Small intestine (tissue), 7 donors: Measurements from ENCODE around the gene FAHD1. TPM values are rescaled to one million over a fixed set of nuclear protein-coding genes. Genes with fewer than 3 reads are reported as not detected.
A peak's percentile ranks its signal among the peaks of the same experiment; 100 is the strongest.

Experiments used
- DNase-seq, 2 donors: peaks; one replicate each; pipeline versions ENCODE4 v3.0.0 to v3.0.0-alpha.2; 2013
- FAIRE-seq: peaks from 2 replicates; lab custom pipeline; 2012; peaks lifted over from hg19 to GRCh38; lab: Jason Lieb, UNC
- H3K27ac ChIP-seq, 3 donors: one replicate each; pipeline ENCODE4 v1.5.1; 2013; ENCODE audit warnings: low read length in 2 of 3, mild to moderate bottlenecking in 2 of 3, control low read depth in 1 of 3, inconsistent platforms in 1 of 3, low read depth in 1 of 3, moderate library complexity in 1 of 3
- H3K27me3 ChIP-seq, 3 donors: one replicate each; pipeline ENCODE4 v1.6.1; 2013; ENCODE audit warnings: low read length in 3 of 3, inconsistent platforms in 1 of 3; ENCODE audit not compliant: control insufficient read depth in 3 of 3, insufficient read depth in 3 of 3
- H3K36me3 ChIP-seq, 3 donors: one replicate each; pipeline ENCODE4 v1.6.1; 2013; ENCODE audit warnings: low read length in 3 of 3, inconsistent platforms in 1 of 3, low read depth in 1 of 3, mild to moderate bottlenecking in 1 of 3, moderate library complexity in 1 of 3; ENCODE audit not compliant: control insufficient read depth in 3 of 3, insufficient read depth in 2 of 3
- H3K4me1 ChIP-seq, 3 donors: one replicate each; pipeline ENCODE4 v1.6.1; 2013; ENCODE audit warnings: low read length in 2 of 3, inconsistent platforms in 1 of 3, low read depth in 1 of 3, mild to moderate bottlenecking in 1 of 3, moderate library complexity in 1 of 3; ENCODE audit not compliant: control insufficient read depth in 3 of 3, insufficient read depth in 2 of 3
- H3K4me3 ChIP-seq, 3 donors: one replicate each; pipeline ENCODE4 v1.5.1; 2013; ENCODE audit warnings: low read length in 3 of 3, control low read depth in 1 of 3, inconsistent platforms in 1 of 3, low read depth in 1 of 3, mild to moderate bottlenecking in 1 of 3, moderate library complexity in 1 of 3
- H3K9me3 ChIP-seq, 2 donors: one replicate each; pipeline ENCODE4 v1.6.1; 2013; ENCODE audit warnings: low read depth in 1 of 2, low read length in 1 of 2; ENCODE audit not compliant: control insufficient read depth in 2 of 2, insufficient read depth in 1 of 2
- WGBS, 3 donors: extraction: QIAGEN DNeasy Blood & Tissue Kit; methylation state at CpG; one replicate each; pipeline ENCODE4 v1.1.7; 2013; 5-methylcytosine and 5-hydroxymethylcytosine counted together
- polyA plus RNA-seq, 4 donors: library from polyadenylated mRNA; stranded (reverse) in 3 of 4; unstranded in 1 of 4; fragments of 200-250 nt in 3 of 4; fragments of 120-200 nt in 1 of 4; gene quantifications; one replicate each; pipeline versions ENCODE4 v1.2.1 to v1.2.3, GENCODE V29; 2013
- donor health status: healthy with polysubstance abuse.
- donor health status: control.
- donor health status: control.
- donor health status: Bipolar disorder and iron deficiency.
- donor health status: healthy.

The FAHD1 gene
- polyA plus RNA-seq, 4 donors: 55.1 to 181 (median 76.7) TPM

- no peaks in the 10 kb centered on the region for H3K36me3 ChIP-seq
- FAIRE-seq (no peak), DNase-seq (no peak)
- peak overlapping the region in 1 of 3 donors; percentile 10 for H3K27ac ChIP-seq
- peaks cover 0 to 13% (median 6%) of the 10 kb centered on the region in 3 donors for H3K27me3 ChIP-seq
- WGBS, 3 donors: 21 to 48% (median 36%) methylated on average over 8 of the region's 8 CpGs
- H3K4me3 ChIP-seq: no peak overlapping the region
- H3K4me1 ChIP-seq: peaks cover 0 to 10% (median 3%) of the 10 kb centered on the region in 3 donors
- H3K9me3 ChIP-seq: no peaks in the 10 kb centered on the region
Observed at GRCh38 chr16:1858189-1858865, 31.3 kb downstream of the FAHD1 start.

GRCh38 chr16:1859650-1860049, 32.6 kb downstream of the FAHD1 start:
- FAIRE-seq (no peak), DNase-seq (peak; percentile 32 to 64)
- H3K4me1 ChIP-seq: peaks cover 0 to 10% (median 3%) of the 10 kb centered on the region in 3 donors
- H3K27ac ChIP-seq: peak overlapping the region in 1 of 3 donors; percentile 4
- H3K9me3 ChIP-seq: no peaks in the 10 kb centered on the region
- no peaks in the 10 kb centered on the region for H3K36me3 ChIP-seq
- peaks cover 0 to 10% (median 6%) of the 10 kb centered on the region in 3 donors for H3K27me3 ChIP-seq
- H3K4me3 ChIP-seq: no peak overlapping the region
- WGBS, 3 donors: 8 to 21% (median 17%) methylated on average over 8 of the region's 8 CpGs

GRCh38 chr16:1861730-1862129, 34.7 kb downstream of the FAHD1 start:
- Histone ChIP-seq H3K27me3 (peaks cover 0 to 6% (median 4%) of the 10 kb centered on the region in 3 donors), H3K9me3 (no peaks in the 10 kb centered on the region), H3K4me1 (peaks cover 0 to 10% (median 3%) of the 10 kb centered on the region in 3 donors), H3K27ac (no peak overlapping the region), H3K36me3 (no peaks in the 10 kb centered on the region), H3K4me3 (no peak overlapping the region)
- FAIRE-seq (no peak), DNase-seq (no peak)
- WGBS, 3 donors: 76 to 86% (median 81%) methylated on average over 5 of the region's 5 CpGs

DNA sequence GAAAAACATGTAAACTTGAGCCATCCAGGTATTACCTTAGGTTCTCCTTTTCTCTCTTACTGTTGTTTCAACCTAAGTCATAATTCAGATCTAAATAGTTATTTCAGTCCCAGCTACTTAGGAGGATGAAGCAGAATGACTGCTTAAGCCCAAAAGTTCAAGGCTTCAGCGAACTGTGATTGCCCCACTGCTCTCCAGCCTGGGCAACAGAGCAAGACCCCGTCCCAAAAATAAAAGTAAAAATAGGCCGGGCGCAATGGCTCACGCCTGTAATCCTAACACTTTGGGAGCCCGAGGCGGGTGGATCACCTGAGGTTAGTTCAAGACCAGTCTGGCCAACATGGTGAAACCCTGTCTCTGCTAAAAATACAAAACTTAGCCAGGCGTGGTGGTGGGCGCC, 35.4 kb downstream of the FAHD1 start:
- H3K9me3 ChIP-seq: no peaks in the 10 kb centered on the region
- H3K4me3 ChIP-seq: no peak overlapping the region
- no peak for DNase-seq
- no peak overlapping the region for H3K27ac ChIP-seq
- no peaks in the 10 kb centered on the region for H3K36me3 ChIP-seq
- FAIRE-seq: no peak
- 88 to 96% (median 93%) methylated on average over 7 to 9 of the region's 9 CpGs for WGBS, 3 donors
- peaks cover 0 to 6% (median 0%) of the 10 kb centered on the region in 3 donors for H3K27me3 ChIP-seq
- peaks cover 0 to 10% (median 3%) of the 10 kb centered on the region in 3 donors for H3K4me1 ChIP-seq

GRCh38 chr16:1863681-1864460, 36.9 kb downstream of the FAHD1 start:
- Histone ChIP-seq H3K4me3 (no peak overlapping the region), H3K36me3 (no peaks in the 10 kb centered on the region), H3K27me3 (peaks cover 0 to 2% (median 0%) of the 10 kb centered on the region in 3 donors), H3K4me1 (peaks cover 0 to 8% (median 3%) of the 10 kb centered on the region in 3 donors), H3K9me3 (no peaks in the 10 kb centered on the region), H3K27ac (no peak overlapping the region)
- FAIRE-seq (no peak), DNase-seq (peak; percentile 47 to 59)
- WGBS, 3 donors: 15 to 21% (median 17%) methylated on average over 4 of the region's 4 CpGs

- 56 to 71% (median 59%) methylated on average over 5 to 6 of the region's 6 CpGs for WGBS, 3 donors
- Histone ChIP-seq H3K27me3 (no peaks in the 10 kb centered on the region), H3K27ac (no peak overlapping the region), H3K36me3 (no peaks in the 10 kb centered on the region), H3K9me3 (no peaks in the 10 kb centered on the region), H3K4me1 (no peaks in the 10 kb centered on the region), H3K4me3 (no peak overlapping the region)
- DNase-seq (no peak), FAIRE-seq (no peak)
Observed at GRCh38 chr16:1865902-1866690, 39.1 kb downstream of the FAHD1 start.

DNA sequence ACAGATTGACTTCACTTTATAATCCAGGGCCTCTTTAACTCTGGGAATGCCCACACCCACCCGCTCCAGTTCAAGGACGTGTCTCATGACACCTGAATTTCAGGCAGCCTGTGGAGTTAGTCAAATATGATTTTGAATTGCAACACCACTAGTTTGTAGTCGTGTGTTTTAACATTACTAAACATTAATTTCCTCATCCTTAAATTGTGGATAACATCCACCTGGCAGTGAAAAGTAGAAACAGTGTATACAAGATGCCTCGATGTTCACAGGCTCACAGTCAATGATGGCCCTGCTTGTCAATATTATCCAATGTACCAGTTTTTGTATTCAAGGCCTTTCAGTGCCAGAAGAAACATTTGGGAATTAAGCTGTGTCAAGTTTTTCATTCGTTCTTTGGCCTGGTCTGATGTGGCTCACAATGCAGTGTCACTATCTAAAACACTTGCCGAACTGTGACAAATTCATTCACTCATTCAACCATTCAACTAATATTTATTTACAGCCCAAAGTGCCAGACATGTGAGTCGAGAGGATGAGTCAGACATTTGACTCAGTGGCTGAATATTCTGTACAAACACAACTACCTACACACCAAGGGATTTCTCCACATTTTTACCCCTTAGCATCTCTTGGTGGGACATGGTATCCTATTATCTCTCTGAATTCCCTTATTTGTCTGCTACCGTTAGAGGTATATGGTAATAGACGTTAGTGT, 43.5 kb downstream of the FAHD1 start:
- Histone ChIP-seq H3K9me3 (no peaks in the 10 kb centered on the region), H3K27me3 (peaks cover 0 to 16% (median 3%) of the 10 kb centered on the region in 3 donors), H3K36me3 (no peaks in the 10 kb centered on the region), H3K4me3 (no peak overlapping the region), H3K27ac (no peak overlapping the region), H3K4me1 (no peaks in the 10 kb centered on the region)
- no peak for DNase-seq
- FAIRE-seq: no peak
- 38 to 53% (median 42%) methylated on average over 9 of the region's 9 CpGs for WGBS, 3 donors
